Thyroid gland (tissue), 4 donors: ENCODE measurements around the gene SH3BGR. TPM values are rescaled to one million over a fixed set of nuclear protein-coding genes. Genes with fewer than 3 reads are reported as not detected.

ENCODE experiments used
- DNase-seq, 2 donors: peaks; one replicate each; pipeline ENCODE4 v3.0.0-alpha.2; 2019
- H3K27ac ChIP-seq, 3 donors: fragments of 200-600 bp; sonication (generic); 1 replicate in 2 of 3; 2 replicates in 1 of 3; pipeline ENCODE4 v1.5.1; 2016 to 2019; ENCODE audit warnings: mild to moderate bottlenecking in 1 of 3, moderate library complexity in 1 of 3
- H3K27me3 ChIP-seq: fragments of 200-600 bp; sonication (generic); one replicate; pipeline ENCODE4 v1.5.1; 2019
- H3K36me3 ChIP-seq, 2 donors: fragments of 200-600 bp; sonication (generic); one replicate each; pipeline ENCODE4 v1.5.1; 2016 to 2019
- H3K4me1 ChIP-seq, 2 donors: fragments of 200-600 bp; sonication (generic); one replicate each; pipeline ENCODE4 v1.5.1; 2017 to 2019
- H3K4me3 ChIP-seq, 3 donors: fragments of 200-600 bp; sonication (generic); replicated peaks in 1 of 3; 1 replicate in 2 of 3; 2 replicates in 1 of 3; pipeline ENCODE4 v1.5.1; 2016; ENCODE audit warnings: mild to moderate bottlenecking in 1 of 3
- H3K9me3 ChIP-seq: fragments of 200-600 bp; sonication (generic); one replicate; pipeline ENCODE4 v1.5.1; 2017
- POLR2A ChIP-seq, 2 donors: fragments of 450-650 bp; IDR thresholded peaks; one replicate each; pipeline ENCODE4 v1.6.1; 2017; ENCODE audit warnings: antibody characterized with exemption in 2 of 2, mild to moderate bottlenecking in 2 of 2, moderate library complexity in 1 of 2
- WGBS, 2 donors: methylation state at CpG; one replicate each; pipeline ENCODE4 v1.1.5; 2017; 5-methylcytosine and 5-hydroxymethylcytosine counted together
- intact Hi-C: fragments of 100-400 bp; cut with DNase I; formaldehyde crosslinking; loops from one replicate; pipeline ENCODE4 v1.15.1; 2023
- total RNA-seq, 4 donors: library from RNA; depleted of rRNA; stranded (reverse); fragments of >200 nt; gene quantifications; one replicate each; pipeline ENCODE4 v1.2.3, GENCODE V29; 2016
- TF ChIP-seq, protein P1 (sequence below), 6 experiments: fragments of 200-600 bp in 3 of 6; fragments of 450-650 bp in 3 of 6; sonication (generic) in 3 of 6; IDR thresholded peaks; one replicate each; pipeline ENCODE4 v1.5.1; 2016 to 2019; ENCODE audit warnings: antibody characterized with exemption in 6 of 6, mild to moderate bottlenecking in 2 of 6, inconsistent platforms in 1 of 6, moderate library complexity in 1 of 6

SH3BGR gene
- total RNA-seq, 4 donors from 2014 or later, result 4.6 to 9.7 (median 7.4) TPM

DNA sequence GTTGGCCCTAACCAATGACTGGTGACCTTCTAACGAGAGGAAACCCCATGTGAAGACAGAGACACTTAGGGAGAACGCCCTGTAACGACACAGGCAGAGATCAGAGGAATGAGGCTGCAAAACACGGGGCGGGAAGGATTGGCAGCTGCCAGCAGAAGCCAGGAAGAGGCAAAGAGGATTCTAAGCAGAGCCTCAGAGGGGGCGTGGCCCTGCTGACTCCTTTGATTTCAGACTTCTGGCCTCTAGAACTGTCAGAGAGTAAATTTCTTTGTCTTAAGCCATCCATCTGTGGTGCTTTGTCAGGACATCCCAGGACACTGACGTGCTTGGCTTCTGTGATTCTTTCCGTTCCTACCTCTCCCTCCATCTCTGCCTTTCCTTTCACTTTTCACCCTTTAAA lies 79.3 kb downstream of the SH3BGR start:
- Histone ChIP-seq H3K27me3 (no peaks in the 10 kb centered on the region), H3K36me3 (no peaks in the 10 kb centered on the region), H3K9me3 (no peaks in the 10 kb centered on the region), H3K27ac (no peak overlapping the region), H3K4me1 (peaks cover 15% of the 10 kb centered on the region in 2 donors), H3K4me3 (no peak overlapping the region)
- intact Hi-C loops, result no loop called here
- TF ChIP-seq POLR2A (IDR thresholded peaks at IDR 0.05), result no peak
- TF ChIP-seq, protein P1, sequence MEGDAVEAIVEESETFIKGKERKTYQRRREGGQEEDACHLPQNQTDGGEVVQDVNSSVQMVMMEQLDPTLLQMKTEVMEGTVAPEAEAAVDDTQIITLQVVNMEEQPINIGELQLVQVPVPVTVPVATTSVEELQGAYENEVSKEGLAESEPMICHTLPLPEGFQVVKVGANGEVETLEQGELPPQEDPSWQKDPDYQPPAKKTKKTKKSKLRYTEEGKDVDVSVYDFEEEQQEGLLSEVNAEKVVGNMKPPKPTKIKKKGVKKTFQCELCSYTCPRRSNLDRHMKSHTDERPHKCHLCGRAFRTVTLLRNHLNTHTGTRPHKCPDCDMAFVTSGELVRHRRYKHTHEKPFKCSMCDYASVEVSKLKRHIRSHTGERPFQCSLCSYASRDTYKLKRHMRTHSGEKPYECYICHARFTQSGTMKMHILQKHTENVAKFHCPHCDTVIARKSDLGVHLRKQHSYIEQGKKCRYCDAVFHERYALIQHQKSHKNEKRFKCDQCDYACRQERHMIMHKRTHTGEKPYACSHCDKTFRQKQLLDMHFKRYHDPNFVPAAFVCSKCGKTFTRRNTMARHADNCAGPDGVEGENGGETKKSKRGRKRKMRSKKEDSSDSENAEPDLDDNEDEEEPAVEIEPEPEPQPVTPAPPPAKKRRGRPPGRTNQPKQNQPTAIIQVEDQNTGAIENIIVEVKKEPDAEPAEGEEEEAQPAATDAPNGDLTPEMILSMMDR (IDR thresholded peaks at IDR 0.05), result no peak
- WGBS, 2 donors, result 58 to 61% methylated on average over 8 of the region's 8 CpGs
- DNase-seq, result no peak

DNA sequence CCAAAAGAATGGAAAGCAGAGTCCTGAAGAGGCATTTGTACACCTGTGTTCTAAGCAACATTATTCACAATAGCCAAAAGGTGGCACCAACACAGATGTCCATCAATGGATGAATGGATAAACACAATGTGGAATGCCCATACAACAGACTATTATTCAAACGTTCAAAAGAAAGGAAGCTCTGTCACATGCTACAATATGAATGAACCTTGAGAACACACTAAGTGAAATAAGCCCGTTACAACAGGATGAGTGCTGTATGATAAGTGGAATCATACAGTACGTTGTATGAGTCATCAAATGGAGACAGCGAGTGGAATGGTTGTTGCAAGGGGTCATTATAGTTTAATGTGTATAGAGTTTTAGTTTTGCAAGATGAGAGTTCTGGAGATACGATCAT lies 80.1 kb downstream of the SH3BGR start:
- H3K27me3 ChIP-seq, result no peaks in the 10 kb centered on the region
- no peaks in the 10 kb centered on the region for H3K36me3 ChIP-seq
- no peak overlapping the region for H3K27ac ChIP-seq
- intact Hi-C loops, result no loop called here
- no peak for TF ChIP-seq POLR2A (IDR thresholded peaks at IDR 0.05)
- TF ChIP-seq, protein P1 (IDR thresholded peaks at IDR 0.05), result no peak
- no peak for DNase-seq
- H3K9me3 ChIP-seq, result no peaks in the 10 kb centered on the region
- peaks cover 15% of the 10 kb centered on the region in 2 donors for H3K4me1 ChIP-seq
- H3K4me3 ChIP-seq, result no peak overlapping the region
- WGBS, 2 donors, result 70 to 72% methylated on average over 5 of the region's 5 CpGs

DNA sequence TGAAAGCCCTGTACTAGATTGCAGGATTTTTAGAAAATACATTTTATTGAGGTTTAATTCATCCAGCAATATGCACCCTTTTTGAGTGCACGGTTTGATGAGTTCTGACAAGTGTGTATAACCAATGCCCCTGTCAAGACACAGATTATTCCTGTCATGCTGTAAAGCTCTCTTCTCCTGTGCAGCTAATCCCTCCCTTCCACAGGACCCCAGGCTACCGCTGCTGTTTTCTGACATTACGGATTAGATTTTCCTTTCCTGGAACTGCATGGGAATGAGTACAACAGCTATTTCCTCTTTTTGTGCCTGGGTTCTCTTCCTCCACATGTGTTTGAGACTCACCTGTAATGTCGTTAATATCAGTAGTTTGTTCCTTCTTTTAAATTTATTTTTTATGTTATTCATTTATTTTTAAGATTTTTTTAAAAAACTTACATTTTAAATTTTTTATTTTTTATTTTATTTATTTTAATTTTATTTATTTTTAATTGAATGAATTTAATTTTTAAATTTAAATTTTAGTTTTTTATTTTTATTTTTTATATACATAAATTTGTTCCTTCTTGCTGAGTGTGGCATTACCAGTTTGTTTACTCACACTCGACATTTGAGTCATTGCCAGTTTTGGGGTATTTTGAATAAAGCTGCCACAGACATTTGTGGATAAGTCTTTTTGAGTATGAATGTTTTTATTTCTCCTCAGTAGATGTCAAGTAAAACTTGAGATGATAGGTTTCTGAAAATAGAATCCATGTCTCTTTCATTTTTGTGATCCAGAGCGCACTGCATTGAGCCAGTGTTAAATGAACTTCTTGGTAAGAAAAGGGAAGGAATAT lies 82.0 kb downstream of the SH3BGR start:
- TF ChIP-seq POLR2A (IDR thresholded peaks at IDR 0.05), result no peak
- TF ChIP-seq, protein P1 (IDR thresholded peaks at IDR 0.05), result no peak
- Histone ChIP-seq H3K27me3 (no peaks in the 10 kb centered on the region), H3K4me3 (no peak overlapping the region), H3K36me3 (no peaks in the 10 kb centered on the region), H3K27ac (no peak overlapping the region), H3K9me3 (no peaks in the 10 kb centered on the region), H3K4me1 (no peaks in the 10 kb centered on the region)
- DNase-seq, result no peak
- WGBS, 2 donors, result 75 to 80% methylated on average over 6 of the region's 6 CpGs
- intact Hi-C loops, result no loop called here

DNA sequence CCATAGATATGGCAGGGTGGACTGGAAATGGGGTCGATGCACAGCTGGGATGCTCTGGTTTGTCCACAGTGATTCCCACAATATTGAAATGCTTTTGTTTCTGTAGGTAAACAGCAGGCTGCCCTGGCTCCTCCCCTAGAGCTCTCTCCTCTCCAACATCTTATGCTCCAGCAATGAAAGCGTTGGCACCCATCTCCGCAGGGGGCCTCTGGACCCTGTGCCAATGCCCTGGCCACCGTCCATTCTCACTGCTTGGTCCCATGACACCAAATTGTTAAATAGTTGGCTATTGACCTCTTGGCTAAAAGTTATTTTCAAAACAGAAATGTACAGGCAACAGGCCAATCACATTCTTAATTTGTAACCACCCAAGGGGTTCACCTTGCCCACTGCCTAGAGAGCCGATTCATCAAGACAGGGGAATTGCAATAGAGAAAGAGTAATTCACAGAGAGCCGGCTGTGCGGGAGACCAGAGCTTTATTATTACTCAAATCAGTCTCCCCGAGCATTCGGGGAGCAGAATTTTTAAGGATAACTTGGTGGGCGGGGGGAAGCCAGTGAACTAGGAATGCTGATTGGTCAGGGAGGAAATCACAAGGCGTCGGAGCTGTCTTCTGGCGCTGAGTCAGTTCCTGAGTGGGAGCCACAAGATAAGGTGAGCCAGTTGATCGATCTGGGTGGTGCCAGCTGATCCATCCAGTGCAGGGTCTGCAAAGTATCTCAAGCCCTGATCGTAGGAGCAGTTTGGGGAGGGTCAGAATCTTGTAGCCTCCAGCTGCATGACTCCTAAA lies 84.1 kb downstream of the SH3BGR start:
- no peak overlapping the region for H3K4me3 ChIP-seq
- DNase-seq, result no peak
- TF ChIP-seq, protein P1 (IDR thresholded peaks at IDR 0.05), result no peak
- no peak for TF ChIP-seq POLR2A (IDR thresholded peaks at IDR 0.05)
- H3K9me3 ChIP-seq, result no peaks in the 10 kb centered on the region
- WGBS, 2 donors, result 90 to 93% methylated on average over 15 of the region's 15 CpGs
- no peaks in the 10 kb centered on the region for H3K4me1 ChIP-seq
- H3K27me3 ChIP-seq, result no peaks in the 10 kb centered on the region
- H3K36me3 ChIP-seq, result no peaks in the 10 kb centered on the region
- intact Hi-C loops, result no loop called here
- H3K27ac ChIP-seq, result no peak overlapping the region

DNA sequence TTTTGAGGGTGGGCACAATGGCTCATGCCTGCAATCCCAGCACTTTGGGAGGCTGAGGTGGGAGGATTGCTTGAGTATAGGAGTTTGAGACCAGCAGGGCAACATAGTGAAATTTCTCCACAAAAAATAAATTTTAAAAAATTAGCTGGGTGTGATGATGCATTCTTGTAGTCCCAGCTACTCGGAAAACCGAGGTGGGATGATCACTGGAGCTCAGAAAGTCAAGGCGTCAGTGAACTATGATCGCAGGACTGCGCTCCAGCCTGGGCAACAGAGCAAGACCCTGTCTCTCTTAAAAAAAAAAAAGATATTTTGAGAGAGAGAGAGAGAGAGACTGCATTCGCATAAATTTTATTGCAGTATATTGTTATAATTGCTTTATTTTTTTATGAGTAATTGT lies 85.1 kb downstream of the SH3BGR start:
- no peak for DNase-seq
- no peak overlapping the region for H3K4me3 ChIP-seq
- TF ChIP-seq, protein P1 (IDR thresholded peaks at IDR 0.05), result no peak
- TF ChIP-seq POLR2A (IDR thresholded peaks at IDR 0.05), result no peak
- no peaks in the 10 kb centered on the region for H3K4me1 ChIP-seq
- H3K36me3 ChIP-seq, result no peaks in the 10 kb centered on the region
- no peaks in the 10 kb centered on the region for H3K27me3 ChIP-seq
- WGBS, 2 donors, result 91 to 97% methylated on average over 6 of the region's 6 CpGs
- H3K9me3 ChIP-seq, result no peaks in the 10 kb centered on the region
- no peak overlapping the region for H3K27ac ChIP-seq
- intact Hi-C loops, result no loop called here
